Brain pericyte (primary cell): ENCODE data around the gene PAN3.
"Not testable (repeated sequence)": the region's sequence is repeated elsewhere in the genome, so short reads cannot be mapped to it uniquely, and the experiment has no call there.

ENCODE experiments used
- DNase-seq: peaks from one replicate; pipeline ENCODE4 v3.0.0-alpha.2; 2012; ENCODE audit warnings: low read depth, low spot score

PAN3 gene

GRCh38 chr13:28138012-28138755, at the start of gene PAN3:
Gene PAN3 (plus strand): TSS chr13:28138545. CDS start chr13:28138658, 113 bp downstream.
- peak; percentile 71 for DNase-seq

- DNase-seq: no peak
Measured at GRCh38 chr13:28089065-28089464, 49.3 kb upstream of the PAN3 start.

- DNase-seq: no peak
Measured at GRCh38 chr13:28092431-28092830, 45.9 kb upstream of the PAN3 start.

- no peak for DNase-seq
Measured at GRCh38 chr13:28093881-28094280, 44.5 kb upstream of the PAN3 start.

- DNase-seq: no peak
Measured at GRCh38 chr13:28094306-28094705, 44.0 kb upstream of the PAN3 start.

- no peak for DNase-seq
Measured at GRCh38 chr13:28097503-28097902, 40.8 kb upstream of the PAN3 start.

- no peak for DNase-seq
Measured at GRCh38 chr13:28099396-28100149, 38.8 kb upstream of the PAN3 start.

- DNase-seq: no peak
Measured at GRCh38 chr13:28100150-28101121, 37.9 kb upstream of the PAN3 start, which contains the start of gene FLT3. Gene FLT3 (minus strand): TSS chr13:28100576. CDS start chr13:28100510, 66 bp downstream.

GRCh38 chr13:28101886-28102285, 36.5 kb upstream of the PAN3 start:
- DNase-seq: not testable (repeated sequence)

- DNase-seq: no peak
Measured at GRCh38 chr13:28106976-28107375, 31.4 kb upstream of the PAN3 start.

- no peak for DNase-seq
Measured at GRCh38 chr13:28110414-28110813, 27.9 kb upstream of the PAN3 start.

- no peak for DNase-seq
Measured at GRCh38 chr13:28116736-28117135, 21.6 kb upstream of the PAN3 start.

- DNase-seq: no peak
Measured at GRCh38 chr13:28117689-28118377, 20.5 kb upstream of the PAN3 start.

- DNase-seq: no peak
Measured at GRCh38 chr13:28120317-28120716, 18.0 kb upstream of the PAN3 start.

GRCh38 chr13:28121224-28121623, 17.1 kb upstream of the PAN3 start:
- no peak for DNase-seq

- DNase-seq: no peak
Measured at GRCh38 chr13:28128030-28128429, 10.3 kb upstream of the PAN3 start.

- DNase-seq: no peak
Measured at GRCh38 chr13:28128926-28129325, 9.4 kb upstream of the PAN3 start.

- DNase-seq: no peak
Measured at GRCh38 chr13:28129911-28130693, 8.2 kb upstream of the PAN3 start.

GRCh38 chr13:28131646-28132045, 6.7 kb upstream of the PAN3 start:
- no peak for DNase-seq

GRCh38 chr13:28136916-28137315, 1.4 kb upstream of the PAN3 start:
- no peak for DNase-seq
